Measurements from ENCODE around the gene AKAP10.
"Not testable (repeated sequence)": the region's sequence is repeated elsewhere in the genome, so short reads cannot be mapped to it uniquely, and the experiment has no call there.

- not testable (repeated sequence) for TF ChIP-seq ZNF202 (tag by site-specific recombination; IDR thresholded peaks at IDR 0.05; ENCODE audit: borderline replicate concordance); MZF1 (tag by site-specific recombination; IDR thresholded peaks at IDR 0.05; ENCODE audit: borderline replicate concordance); ZNF76 (tag by site-specific recombination; IDR thresholded peaks at IDR 0.05; ENCODE audit: borderline replicate concordance, low read depth); ZNF423 (tag by site-specific recombination; IDR thresholded peaks at IDR 0.05); ZBTB21 (tag by site-specific recombination; IDR thresholded peaks at IDR 0.05); YY1 (tag by site-specific recombination; IDR thresholded peaks at IDR 0.05); ZNF660 (tag by site-specific recombination; IDR thresholded peaks at IDR 0.05)
- TF ChIP-seq, protein P1, sequence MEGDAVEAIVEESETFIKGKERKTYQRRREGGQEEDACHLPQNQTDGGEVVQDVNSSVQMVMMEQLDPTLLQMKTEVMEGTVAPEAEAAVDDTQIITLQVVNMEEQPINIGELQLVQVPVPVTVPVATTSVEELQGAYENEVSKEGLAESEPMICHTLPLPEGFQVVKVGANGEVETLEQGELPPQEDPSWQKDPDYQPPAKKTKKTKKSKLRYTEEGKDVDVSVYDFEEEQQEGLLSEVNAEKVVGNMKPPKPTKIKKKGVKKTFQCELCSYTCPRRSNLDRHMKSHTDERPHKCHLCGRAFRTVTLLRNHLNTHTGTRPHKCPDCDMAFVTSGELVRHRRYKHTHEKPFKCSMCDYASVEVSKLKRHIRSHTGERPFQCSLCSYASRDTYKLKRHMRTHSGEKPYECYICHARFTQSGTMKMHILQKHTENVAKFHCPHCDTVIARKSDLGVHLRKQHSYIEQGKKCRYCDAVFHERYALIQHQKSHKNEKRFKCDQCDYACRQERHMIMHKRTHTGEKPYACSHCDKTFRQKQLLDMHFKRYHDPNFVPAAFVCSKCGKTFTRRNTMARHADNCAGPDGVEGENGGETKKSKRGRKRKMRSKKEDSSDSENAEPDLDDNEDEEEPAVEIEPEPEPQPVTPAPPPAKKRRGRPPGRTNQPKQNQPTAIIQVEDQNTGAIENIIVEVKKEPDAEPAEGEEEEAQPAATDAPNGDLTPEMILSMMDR (tag by site-specific recombination; IDR thresholded peaks at IDR 0.05) = not testable (repeated sequence)
- TF ChIP-seq, protein P2, sequence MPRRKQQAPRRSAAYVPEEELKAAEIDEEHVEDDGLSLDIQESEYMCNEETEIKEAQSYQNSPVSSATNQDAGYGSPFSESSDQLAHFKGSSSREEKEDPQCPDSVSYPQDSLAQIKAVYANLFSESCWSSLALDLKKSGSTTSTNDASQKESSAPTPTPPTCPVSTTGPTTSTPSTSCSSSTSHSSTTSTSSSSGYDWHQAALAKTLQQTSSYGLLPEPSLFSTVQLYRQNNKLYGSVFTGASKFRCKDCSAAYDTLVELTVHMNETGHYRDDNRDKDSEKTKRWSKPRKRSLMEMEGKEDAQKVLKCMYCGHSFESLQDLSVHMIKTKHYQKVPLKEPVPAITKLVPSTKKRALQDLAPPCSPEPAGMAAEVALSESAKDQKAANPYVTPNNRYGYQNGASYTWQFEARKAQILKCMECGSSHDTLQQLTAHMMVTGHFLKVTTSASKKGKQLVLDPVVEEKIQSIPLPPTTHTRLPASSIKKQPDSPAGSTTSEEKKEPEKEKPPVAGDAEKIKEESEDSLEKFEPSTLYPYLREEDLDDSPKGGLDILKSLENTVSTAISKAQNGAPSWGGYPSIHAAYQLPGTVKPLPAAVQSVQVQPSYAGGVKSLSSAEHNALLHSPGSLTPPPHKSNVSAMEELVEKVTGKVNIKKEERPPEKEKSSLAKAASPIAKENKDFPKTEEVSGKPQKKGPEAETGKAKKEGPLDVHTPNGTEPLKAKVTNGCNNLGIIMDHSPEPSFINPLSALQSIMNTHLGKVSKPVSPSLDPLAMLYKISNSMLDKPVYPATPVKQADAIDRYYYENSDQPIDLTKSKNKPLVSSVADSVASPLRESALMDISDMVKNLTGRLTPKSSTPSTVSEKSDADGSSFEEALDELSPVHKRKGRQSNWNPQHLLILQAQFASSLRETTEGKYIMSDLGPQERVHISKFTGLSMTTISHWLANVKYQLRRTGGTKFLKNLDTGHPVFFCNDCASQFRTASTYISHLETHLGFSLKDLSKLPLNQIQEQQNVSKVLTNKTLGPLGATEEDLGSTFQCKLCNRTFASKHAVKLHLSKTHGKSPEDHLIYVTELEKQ (tag by site-specific recombination; IDR thresholded peaks at IDR 0.05; ENCODE audit: borderline replicate concordance) = not testable (repeated sequence)
- TF ChIP-seq, protein P3, sequence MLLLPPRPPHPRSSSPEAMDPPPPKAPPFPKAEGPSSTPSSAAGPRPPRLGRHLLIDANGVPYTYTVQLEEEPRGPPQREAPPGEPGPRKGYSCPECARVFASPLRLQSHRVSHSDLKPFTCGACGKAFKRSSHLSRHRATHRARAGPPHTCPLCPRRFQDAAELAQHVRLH (tag by site-specific recombination; IDR thresholded peaks at IDR 0.05) = not testable (repeated sequence)
- TF ChIP-seq, protein P4, sequence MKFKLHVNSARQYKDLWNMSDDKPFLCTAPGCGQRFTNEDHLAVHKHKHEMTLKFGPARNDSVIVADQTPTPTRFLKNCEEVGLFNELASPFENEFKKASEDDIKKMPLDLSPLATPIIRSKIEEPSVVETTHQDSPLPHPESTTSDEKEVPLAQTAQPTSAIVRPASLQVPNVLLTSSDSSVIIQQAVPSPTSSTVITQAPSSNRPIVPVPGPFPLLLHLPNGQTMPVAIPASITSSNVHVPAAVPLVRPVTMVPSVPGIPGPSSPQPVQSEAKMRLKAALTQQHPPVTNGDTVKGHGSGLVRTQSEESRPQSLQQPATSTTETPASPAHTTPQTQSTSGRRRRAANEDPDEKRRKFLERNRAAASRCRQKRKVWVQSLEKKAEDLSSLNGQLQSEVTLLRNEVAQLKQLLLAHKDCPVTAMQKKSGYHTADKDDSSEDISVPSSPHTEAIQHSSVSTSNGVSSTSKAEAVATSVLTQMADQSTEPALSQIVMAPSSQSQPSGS (tag by site-specific recombination; IDR thresholded peaks at IDR 0.05; ENCODE audit: low read depth) = not testable (repeated sequence)
- TF ChIP-seq, protein P5, sequence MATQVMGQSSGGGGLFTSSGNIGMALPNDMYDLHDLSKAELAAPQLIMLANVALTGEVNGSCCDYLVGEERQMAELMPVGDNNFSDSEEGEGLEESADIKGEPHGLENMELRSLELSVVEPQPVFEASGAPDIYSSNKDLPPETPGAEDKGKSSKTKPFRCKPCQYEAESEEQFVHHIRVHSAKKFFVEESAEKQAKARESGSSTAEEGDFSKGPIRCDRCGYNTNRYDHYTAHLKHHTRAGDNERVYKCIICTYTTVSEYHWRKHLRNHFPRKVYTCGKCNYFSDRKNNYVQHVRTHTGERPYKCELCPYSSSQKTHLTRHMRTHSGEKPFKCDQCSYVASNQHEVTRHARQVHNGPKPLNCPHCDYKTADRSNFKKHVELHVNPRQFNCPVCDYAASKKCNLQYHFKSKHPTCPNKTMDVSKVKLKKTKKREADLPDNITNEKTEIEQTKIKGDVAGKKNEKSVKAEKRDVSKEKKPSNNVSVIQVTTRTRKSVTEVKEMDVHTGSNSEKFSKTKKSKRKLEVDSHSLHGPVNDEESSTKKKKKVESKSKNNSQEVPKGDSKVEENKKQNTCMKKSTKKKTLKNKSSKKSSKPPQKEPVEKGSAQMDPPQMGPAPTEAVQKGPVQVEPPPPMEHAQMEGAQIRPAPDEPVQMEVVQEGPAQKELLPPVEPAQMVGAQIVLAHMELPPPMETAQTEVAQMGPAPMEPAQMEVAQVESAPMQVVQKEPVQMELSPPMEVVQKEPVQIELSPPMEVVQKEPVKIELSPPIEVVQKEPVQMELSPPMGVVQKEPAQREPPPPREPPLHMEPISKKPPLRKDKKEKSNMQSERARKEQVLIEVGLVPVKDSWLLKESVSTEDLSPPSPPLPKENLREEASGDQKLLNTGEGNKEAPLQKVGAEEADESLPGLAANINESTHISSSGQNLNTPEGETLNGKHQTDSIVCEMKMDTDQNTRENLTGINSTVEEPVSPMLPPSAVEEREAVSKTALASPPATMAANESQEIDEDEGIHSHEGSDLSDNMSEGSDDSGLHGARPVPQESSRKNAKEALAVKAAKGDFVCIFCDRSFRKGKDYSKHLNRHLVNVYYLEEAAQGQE (tag by site-specific recombination; IDR thresholded peaks at IDR 0.05) = not testable (repeated sequence)
- TF ChIP-seq, protein P6, sequence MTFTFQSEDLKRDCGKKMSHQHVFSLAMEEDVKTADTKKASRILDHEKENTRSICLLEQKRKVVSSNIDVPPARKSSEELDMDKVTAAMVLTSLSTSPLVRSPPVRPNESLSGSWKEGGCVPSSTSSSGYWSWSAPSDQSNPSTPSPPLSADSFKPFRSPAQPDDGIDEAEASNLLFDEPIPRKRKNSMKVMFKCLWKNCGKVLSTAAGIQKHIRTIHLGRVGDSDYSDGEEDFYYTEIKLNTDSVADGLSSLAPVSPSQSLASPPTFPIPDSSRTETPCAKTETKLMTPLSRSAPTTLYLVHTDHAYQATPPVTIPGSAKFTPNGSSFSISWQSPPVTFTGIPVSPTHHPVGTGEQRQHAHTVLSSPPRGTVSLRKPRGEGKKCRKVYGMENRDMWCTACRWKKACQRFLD (tag by site-specific recombination; IDR thresholded peaks at IDR 0.05) = not testable (repeated sequence)
Measured at GRCh38 chr17:19890001-19890400, 87.6 kb downstream of the AKAP10 start.

Measured in HEK293 (cell line).